HG03469 (cell line): Measurements from ENCODE around the gene PSEN1.
"Not testable (repeated sequence)": the region's sequence is repeated elsewhere in the genome, so short reads cannot be mapped to it uniquely, and the experiment has no call there.

Experiments used
- ATAC-seq: cut with Tn5 transposase; IDR thresholded peaks from one replicate; pipeline ENCODE4 v1.9.1; 2021; ENCODE audit warnings: mild to moderate bottlenecking, moderate library complexity, moderate number of reproducible peaks; ENCODE audit not compliant: unreplicated experiment

The PSEN1 gene

GRCh38 chr14:73162251-73162650, 25.9 kb downstream of the PSEN1 start:
- ATAC-seq: no peak

- ATAC-seq: no peak
Measured at GRCh38 chr14:73166399-73166798, 30.1 kb downstream of the PSEN1 start.

DNA sequence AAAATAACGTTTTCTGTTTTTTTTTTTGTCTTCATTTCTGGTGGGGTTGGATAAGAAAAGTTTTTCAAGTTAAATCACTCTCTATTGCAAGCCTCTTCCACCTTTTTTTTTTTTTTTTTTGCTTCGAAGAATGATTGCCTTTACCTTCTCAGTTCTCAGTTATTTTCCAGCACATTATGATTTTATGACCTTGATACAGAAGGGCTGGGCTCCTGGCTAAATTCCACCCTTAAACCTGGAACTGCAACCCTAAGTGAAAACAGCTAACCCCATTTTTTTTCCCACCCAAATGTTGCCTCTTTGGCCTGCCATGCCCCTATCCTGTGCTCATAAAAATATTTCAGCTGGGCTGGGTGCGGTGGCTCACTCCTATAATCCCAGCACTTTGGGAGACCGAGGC, 31.4 kb downstream of the PSEN1 start:
- ATAC-seq: no peak

DNA sequence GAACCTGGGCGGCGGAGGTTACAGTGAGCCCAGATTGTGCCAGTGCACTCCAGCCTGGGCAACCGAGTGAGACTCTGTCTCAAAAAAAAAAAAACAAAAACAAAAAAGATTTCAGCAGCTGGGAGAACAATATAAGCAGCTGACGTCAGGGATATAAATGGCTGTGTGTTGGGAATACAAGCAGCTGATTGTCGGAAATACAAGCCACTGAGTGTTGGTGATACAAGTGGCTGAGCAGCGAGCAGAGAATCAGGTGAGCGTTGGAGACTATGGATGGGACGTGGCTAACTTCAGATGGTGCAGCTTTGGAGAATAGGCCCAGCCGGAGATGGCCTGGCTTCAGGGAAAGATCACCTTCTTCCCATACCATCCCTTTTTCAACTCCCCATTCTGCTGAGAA, 32.0 kb downstream of the PSEN1 start:
- no peak for ATAC-seq

DNA sequence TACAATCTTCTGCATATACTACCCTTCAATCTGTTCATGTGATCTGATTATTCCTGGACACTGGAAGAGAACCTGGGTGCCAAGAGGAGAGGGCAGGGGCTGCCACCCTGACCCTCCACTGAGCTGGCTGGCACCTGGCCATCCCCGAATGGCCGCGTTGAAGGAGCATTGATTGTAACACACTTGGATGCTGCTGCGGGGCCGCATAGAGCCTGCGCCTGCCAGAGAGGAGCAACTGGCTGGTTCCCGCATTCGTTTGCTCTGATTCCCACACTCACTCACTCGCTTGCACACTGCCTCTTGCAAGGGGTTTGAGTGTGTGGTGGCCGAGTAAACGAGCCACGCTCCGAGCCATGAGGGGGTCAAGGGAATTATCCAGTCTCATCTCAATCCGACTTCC, 32.4 kb downstream of the PSEN1 start:
- no peak for ATAC-seq

- ATAC-seq: not testable (repeated sequence)
Measured at GRCh38 chr14:73169855-73170254, 33.5 kb downstream of the PSEN1 start.

DNA sequence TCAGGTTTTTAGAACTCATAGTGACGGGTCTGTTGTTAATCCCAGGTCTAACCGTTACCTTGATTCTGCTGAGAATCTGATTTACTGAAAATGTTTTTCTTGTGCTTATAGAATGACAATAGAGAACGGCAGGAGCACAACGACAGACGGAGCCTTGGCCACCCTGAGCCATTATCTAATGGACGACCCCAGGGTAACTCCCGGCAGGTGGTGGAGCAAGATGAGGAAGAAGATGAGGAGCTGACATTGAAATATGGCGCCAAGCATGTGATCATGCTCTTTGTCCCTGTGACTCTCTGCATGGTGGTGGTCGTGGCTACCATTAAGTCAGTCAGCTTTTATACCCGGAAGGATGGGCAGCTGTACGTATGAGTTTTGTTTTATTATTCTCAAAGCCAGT, 34.4 kb downstream of the PSEN1 start:
- no peak for ATAC-seq

GRCh38 chr14:73172500-73172899, 36.2 kb downstream of the PSEN1 start:
- no peak for ATAC-seq

DNA sequence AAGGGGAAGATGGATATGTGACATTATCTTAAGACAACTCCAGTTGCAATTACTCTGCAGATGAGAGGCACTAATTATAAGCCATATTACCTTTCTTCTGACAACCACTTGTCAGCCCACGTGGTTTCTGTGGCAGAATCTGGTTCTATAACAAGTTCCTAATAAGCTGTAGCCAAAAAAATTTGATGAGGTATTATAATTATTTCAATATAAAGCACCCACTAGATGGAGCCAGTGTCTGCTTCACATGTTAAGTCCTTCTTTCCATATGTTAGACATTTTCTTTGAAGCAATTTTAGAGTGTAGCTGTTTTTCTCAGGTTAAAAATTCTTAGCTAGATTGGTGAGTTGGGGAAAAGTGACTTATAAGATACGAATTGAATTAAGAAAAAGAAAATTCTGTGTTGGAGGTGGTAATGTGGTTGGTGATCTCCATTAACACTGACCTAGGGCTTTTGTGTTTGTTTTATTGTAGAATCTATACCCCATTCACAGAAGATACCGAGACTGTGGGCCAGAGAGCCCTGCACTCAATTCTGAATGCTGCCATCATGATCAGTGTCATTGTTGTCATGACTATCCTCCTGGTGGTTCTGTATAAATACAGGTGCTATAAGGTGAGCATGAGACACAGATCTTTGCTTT, 36.9 kb downstream of the PSEN1 start:
- no peak for ATAC-seq

DNA sequence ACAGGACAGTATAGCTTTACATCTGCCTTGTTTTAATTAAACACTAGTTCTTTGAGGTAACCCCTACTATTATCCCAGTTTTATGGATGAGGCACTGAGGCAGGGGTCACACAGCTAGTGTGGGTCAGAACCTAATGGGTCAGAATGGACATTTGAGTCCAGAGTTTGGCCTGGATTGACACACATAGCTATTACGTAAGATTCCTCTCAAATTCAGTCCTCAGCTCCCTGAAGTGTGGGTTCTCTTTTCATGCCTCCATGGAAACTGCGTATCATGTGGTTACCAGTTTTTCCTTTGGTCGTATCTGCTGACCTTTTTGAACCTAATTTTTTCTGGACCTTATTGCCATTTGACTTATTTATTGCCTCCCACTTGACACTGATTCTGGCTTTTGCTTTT, 40.4 kb downstream of the PSEN1 start:
- ATAC-seq: no peak

- no peak for ATAC-seq
Measured at GRCh38 chr14:73180385-73180805, 44.1 kb downstream of the PSEN1 start.

DNA sequence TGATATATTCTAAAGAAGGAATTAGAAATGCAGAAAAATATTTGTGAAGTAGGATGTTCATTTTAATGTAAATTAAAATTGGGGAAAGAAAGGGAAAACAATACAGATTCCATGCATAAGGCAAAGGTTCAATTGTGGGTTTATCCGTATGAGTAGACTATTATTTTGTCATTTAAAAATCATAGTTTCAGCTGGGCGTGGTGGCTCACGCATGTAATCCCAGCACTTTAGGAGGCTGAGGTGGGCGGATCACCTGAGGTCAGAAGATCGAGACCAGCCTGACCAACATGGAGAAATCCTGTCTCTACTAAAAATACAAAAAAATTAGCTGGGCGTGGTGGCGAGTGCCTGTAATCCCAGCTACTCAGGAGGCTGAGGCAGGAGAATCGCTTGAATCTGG, 44.7 kb downstream of the PSEN1 start:
- ATAC-seq: not testable (repeated sequence)

DNA sequence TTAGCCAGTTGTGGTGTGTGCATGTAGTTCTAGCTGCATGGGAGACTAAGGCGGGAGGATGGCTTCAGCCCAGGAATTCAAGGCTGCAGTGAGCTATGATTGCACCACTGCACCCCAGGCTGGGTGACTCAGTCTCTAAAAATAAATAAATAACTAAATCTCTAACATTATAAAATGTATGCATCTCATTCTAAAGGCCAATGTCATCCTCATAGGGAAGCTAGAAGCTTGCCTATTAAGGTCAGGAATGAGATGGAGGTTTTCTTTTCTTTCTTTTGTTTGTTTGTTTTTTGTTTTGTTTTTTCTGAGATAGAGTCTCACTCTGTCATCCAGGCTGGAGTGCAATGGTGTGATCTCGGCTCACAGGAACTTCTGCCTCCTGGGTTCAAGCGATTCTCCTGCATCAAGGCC, 52.2 kb downstream of the PSEN1 start:
- no peak for ATAC-seq

- no peak for ATAC-seq
Measured at GRCh38 chr14:73189651-73190050, 53.3 kb downstream of the PSEN1 start.

GRCh38 chr14:73191441-73191840, 55.1 kb downstream of the PSEN1 start:
- ATAC-seq: no peak

DNA sequence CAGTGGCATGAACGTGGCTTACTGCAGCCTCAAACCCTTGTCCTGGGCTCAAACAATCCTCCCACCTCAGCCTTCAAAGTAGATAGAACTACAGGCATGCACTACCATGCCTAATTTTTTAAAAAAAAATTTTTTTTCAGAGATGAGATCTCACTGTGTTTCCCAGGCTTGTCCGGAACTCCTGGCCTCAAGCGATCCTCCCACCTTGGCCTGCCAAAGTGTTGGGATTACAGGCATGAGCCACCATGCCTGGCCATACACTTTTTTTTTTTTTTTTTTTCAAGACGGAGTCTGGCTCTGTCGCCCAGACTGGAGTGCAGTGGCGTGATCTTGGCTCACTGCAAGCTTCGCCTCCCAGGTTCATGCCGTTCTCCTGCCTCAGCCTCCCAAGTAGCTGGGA, 58.0 kb downstream of the PSEN1 start:
- not testable (repeated sequence) for ATAC-seq

DNA sequence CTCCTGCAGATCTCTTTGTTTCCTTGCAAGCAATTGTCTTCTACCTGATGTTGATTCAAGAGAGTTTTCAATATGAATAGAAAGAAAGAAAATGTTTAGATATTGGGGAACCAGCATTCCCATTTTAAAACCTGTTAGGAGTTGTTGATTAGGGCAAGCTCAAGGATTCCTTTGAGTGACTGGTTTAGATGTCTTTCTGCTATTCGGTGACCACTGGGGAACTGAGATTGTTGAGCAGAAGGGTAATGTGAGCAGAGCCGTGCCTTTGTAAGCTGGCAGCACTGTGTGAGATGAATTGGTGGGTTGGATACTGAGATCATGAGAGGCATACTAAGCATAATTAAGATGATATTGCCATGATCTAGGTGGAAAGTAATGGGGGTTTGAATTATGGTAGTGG, 61.9 kb downstream of the PSEN1 start:
- ATAC-seq: no peak

DNA sequence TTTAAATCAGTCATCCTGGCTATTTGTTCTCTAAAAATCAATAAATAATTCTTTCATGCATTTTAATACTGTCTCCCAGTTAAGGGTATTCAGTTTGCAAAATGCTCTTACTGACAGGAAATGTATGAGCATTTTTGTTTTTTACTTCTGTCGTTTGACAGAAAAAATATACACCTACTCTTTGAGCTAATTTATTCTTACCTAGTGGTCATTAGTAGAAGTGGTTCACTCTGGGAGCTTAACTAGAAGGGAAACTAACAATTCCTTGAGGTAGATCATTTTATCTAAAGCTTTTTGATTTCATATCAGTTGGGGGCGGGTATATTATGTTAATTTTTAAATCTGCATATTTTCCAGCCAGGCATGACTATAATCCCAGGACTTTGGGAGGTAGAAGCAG, 67.2 kb downstream of the PSEN1 start:
- ATAC-seq: no peak

- no peak for ATAC-seq
Measured at GRCh38 chr14:73207615-73208014, 71.3 kb downstream of the PSEN1 start.

DNA sequence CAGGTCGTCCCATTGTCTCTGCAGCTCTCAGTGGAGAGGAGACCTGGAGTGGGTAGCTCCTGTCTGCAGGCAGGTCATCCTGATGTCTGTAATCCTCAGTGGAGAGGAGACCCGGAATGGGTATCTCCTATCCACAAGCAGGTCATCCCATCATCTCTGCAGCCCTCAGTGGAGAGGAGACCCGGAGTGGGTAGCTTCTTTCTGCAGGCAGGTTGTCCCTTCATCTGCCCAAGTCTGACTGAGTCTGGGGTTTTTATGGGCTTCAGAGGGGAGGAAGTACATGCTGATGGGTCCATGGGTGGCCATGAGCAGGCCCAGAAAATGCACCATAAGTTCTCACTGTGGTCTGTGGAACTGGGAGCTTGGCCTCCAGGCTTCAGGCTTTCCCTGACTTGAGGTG, 72.1 kb downstream of the PSEN1 start:
- ATAC-seq: no peak

DNA sequence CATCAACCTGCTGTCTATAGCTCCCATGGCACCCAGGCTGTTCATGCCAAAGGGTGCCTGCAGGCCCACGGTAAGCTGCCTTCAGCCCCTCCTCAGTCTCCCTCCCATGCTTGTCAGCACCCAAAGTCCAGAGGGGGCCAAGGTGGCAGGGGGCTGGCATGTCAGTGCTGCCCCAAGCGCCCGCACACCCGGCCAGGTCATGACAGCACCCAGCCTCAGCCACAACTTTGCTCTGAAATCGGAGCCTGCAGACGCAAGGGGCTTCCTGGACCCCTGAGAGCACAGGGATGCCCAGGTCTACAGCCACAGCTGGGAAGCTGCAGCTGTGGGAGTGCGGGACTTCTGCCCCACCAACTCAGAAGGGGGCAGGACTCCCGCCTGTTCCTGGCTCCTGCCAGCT, 72.5 kb downstream of the PSEN1 start:
- no peak for ATAC-seq

DNA sequence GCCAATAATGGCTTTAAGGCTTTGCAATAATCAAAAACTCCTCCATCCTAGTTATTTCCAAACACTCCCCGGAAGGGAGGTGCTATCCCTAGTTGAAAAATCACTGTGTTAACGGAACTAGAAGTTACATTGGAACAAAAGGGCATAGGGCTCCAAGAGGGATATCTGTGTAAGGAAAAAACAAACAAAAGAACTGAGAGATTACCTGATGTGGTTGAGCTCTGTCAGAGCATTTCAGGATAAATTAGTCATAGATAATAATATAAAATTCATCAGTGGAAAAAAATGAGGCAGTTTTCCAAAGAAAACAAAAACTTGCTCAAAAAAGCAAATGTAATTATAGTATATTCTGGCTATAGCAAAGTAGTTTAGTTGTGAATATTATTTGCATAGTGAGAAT, 73.6 kb downstream of the PSEN1 start:
- ATAC-seq: no peak

- ATAC-seq: no peak
Measured at GRCh38 chr14:73211251-73212040, 75.1 kb downstream of the PSEN1 start.
